GM19239 (cell line): Measurements from ENCODE around the gene CYTH3.

ENCODE experiments used
- DNase-seq: peaks from one replicate; pipeline ENCODE4 v3.0.0; 2011; ENCODE audit warnings: low spot score; ENCODE audit not compliant: insufficient read length
- FAIRE-seq: peaks from 2 replicates; lab custom pipeline; 2011; peaks lifted over from hg19 to GRCh38; lab: Jason Lieb, UNC

CYTH3 gene

GRCh38 chr7:6169805-6170520, 102.5 kb downstream of the CYTH3 start:
- DNase-seq: no peak
- no peak for FAIRE-seq

- DNase-seq (no peak), FAIRE-seq (no peak)
Observed at GRCh38 chr7:6168477-6168868, 104.0 kb downstream of the CYTH3 start.

GRCh38 chr7:6167587-6168476, 104.6 kb downstream of the CYTH3 start:
- no peak for FAIRE-seq
- no peak for DNase-seq

GRCh38 chr7:6167004-6167551, 105.3 kb downstream of the CYTH3 start:
- FAIRE-seq (no peak), DNase-seq (no peak)

GRCh38 chr7:6166443-6166891, 106.0 kb downstream of the CYTH3 start:
- DNase-seq: no peak
- no peak for FAIRE-seq

GRCh38 chr7:6165521-6166320, 106.7 kb downstream of the CYTH3 start:
- FAIRE-seq: no peak

GRCh38 chr7:6165075-6165474, 107.3 kb downstream of the CYTH3 start:
- FAIRE-seq (no peak), DNase-seq (no peak)

More at GRCh38 chr7:6165521-6166320, 106.7 kb downstream of the CYTH3 start:
- DNase-seq: no peak

GRCh38 chr7:6164491-6164890, 107.9 kb downstream of the CYTH3 start:
- DNase-seq (no peak), FAIRE-seq (no peak)

- no peak for DNase-seq
- no peak for FAIRE-seq
Observed at GRCh38 chr7:6164010-6164409, 108.4 kb downstream of the CYTH3 start.

GRCh38 chr7:6163402-6163801, 109.0 kb downstream of the CYTH3 start:
- DNase-seq: no peak
- FAIRE-seq: no peak

GRCh38 chr7:6162650-6163366, 109.6 kb downstream of the CYTH3 start:
- FAIRE-seq (no peak), DNase-seq (no peak)

GRCh38 chr7:6162331-6162620, 110.1 kb downstream of the CYTH3 start:
- FAIRE-seq (no peak), DNase-seq (no peak)

- no peak for FAIRE-seq
- DNase-seq: no peak
Observed at GRCh38 chr7:6161463-6162330, 110.7 kb downstream of the CYTH3 start.

- DNase-seq: no peak
Observed at GRCh38 chr7:6160191-6160623, 112.2 kb downstream of the CYTH3 start.

GRCh38 chr7:6159524-6160031, 112.8 kb downstream of the CYTH3 start:
- DNase-seq (no peak), FAIRE-seq (no peak)

More at GRCh38 chr7:6160191-6160623, 112.2 kb downstream of the CYTH3 start:
- FAIRE-seq: no peak

GRCh38 chr7:6159097-6159483, 113.3 kb downstream of the CYTH3 start:
- DNase-seq (no peak), FAIRE-seq (no peak)

GRCh38 chr7:6158424-6159096, 113.9 kb downstream of the CYTH3 start:
- FAIRE-seq (no peak), DNase-seq (no peak)
